AG08395 (cell line): ENCODE results near the gene MAP3K20.

Source experiments
- DNase-seq: peaks from one replicate; pipeline ENCODE4 v3.0.0; 2012; ENCODE audit warnings: mixed read lengths, low spot score

Gene MAP3K20

DNA sequence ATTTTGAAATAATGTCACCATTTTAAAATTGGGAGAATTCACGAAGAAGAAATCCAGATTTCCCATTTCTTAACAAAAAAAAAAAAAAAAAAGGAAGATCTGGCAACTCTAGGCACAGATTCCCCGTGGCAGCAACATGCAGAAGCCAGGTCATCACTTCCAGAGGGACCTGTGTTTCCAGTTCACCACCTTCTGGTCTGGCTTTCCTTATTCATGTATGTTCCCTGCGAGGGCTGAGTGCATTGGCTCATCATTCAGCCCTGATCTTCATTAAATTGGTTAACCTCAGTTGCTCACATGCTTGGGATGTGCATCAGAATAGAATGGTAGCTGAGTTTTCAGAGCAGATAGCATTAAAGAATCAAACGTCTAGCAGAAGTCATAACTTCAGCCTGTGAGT lies 25.0 kb upstream of the MAP3K20 start:
- DNase-seq: no peak

DNA sequence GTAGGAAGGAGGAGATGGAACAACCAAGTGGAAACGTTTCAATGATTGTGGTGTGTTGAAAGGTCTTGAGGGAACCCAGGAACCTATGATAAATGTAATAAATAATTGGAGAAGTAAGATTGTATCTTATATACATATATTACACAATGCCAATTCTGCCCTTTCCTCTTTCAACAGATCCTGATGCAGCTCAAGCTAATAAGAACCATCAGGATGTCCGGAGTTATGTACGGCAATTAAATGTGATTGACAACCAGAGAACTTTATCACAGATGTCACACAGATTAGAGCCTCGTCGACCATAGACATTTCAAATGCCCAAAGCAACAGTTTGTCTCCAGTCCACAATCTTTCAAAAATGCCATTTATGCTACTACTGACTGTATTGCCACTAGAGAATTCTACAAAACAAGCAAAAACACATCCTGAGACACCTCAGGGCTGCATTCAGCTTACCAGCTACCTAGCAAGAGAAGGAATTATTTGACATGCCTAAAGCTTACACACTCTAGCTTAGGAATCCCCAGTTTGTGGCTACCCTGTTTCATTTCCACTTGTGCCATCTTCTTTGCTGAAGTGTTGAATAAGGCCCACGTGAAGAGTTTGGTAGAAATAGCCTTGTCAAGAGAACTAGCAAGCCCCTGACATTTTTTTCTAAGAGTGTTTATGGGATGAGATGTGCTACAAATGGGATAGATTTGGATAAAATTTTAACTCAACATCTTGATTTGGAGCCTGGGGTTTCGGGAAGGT lies 24.0 kb upstream of the MAP3K20 start:
- DNase-seq: no peak

- DNase-seq: no peak
These were observed 22.5 kb upstream of the MAP3K20 start for GRCh38 chr2:173053043-173053699.

DNA sequence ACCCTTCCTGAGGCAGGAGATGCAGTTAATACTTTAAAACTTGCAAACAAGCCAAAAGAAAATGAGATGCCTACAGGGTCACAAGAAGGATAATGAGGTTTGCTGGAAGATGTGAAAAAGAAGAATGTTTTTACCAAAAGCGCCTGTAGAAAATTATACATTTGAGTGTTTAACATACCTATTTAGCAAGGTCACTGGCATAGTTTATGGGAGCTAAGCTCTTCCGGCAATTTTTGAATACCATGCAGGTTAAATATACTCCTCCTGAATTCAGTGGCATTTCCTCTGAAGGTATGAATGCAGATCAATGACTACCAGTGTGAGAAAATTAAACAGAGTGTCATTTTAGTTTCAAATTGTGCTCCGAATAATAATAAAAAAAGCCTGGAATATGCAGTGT lies 21.2 kb upstream of the MAP3K20 start:
- no peak for DNase-seq

DNA sequence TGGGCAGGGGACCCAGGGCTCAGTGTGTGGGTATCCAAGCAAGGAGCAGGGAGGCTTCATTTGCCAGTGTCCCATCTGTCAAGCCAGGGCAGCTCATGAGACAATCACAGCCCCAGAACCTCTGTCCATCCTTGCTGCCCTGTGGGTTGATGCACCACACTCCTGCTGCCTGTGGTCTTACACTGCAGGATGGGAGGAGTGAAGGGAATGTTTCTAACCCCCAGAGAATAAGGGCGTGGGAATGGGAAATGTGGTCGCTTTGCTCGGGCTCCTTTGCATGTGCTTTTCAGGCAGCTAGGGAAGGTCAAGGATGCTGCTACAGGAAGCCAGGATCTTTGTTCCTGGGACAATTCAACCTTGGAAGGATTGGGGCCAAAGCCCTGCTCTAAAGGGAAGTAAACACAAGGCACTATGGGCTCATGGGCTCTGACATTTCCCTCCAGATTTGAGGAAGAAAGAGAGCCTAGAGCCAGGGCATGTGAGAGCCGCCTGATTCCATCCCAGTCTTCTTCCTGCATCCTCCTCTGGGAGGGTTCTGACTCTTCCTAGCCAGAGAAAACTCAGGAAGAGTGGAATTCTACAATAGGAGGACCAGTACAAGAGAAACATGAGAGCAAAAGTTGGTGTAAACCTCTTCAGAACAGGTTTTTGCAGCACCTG lies 18.8 kb upstream of the MAP3K20 start:
- DNase-seq: no peak

DNA sequence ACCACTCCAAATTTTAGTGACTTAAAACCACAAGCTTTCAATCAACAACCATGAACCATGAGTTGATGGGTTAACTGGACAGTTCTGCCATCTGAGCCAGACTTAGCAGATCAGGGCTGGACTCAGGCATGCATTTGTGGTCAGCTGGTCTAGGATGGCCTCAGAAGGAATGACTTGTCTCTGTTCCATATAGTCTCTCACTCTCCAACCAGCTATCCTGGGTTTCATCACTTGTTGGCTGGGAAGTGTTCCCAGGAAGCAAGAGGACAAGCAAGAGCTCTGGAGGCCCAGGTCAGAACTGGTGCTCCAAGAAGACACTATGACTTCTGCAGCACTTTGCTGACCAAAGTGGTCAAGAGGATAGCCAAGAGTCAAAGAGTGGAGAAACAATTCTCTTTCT lies 17.5 kb upstream of the MAP3K20 start:
- peak; percentile 57 for DNase-seq

DNA sequence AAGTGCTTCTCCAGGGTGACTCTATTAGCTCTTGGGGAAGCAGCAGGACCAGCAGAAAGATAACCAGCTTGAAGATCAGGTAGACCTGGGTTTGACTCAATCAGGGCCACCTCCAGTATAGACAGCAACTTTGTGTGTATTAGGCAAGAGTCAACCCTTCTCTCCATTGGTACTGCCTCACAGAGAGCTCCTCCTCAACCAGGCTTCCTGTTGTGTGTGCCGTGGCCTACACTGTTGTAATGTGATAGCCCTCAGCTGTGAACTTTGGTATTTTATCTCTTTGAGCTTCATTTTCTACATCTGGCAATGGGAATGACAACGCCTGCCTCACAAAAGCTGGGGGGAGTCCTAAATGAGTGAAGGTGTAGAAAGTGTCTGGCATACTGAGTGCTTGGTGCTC lies 17.0 kb upstream of the MAP3K20 start:
- no peak for DNase-seq

DNA sequence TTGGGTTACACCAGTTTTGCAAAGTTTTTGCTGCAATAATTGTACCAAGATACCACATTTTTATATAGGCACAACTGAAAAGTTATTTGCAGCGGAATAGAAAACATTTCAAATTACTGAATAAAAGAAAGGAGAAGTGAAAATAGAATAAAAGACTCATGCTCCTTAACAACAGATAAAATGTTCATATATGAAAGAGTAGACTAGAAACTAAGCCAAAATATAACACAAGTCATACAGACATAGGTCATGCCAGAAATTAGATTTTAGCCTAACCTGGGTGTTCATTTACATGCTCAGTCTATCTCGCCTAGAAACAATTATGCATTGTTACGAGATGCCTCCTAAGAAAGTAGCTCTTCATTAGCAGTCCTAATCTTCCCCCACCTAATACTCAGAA lies 16.4 kb upstream of the MAP3K20 start:
- no peak for DNase-seq

- DNase-seq: peak; percentile 16
These were observed 15.6 kb upstream of the MAP3K20 start for GRCh38 chr2:173059971-173060461.

DNA sequence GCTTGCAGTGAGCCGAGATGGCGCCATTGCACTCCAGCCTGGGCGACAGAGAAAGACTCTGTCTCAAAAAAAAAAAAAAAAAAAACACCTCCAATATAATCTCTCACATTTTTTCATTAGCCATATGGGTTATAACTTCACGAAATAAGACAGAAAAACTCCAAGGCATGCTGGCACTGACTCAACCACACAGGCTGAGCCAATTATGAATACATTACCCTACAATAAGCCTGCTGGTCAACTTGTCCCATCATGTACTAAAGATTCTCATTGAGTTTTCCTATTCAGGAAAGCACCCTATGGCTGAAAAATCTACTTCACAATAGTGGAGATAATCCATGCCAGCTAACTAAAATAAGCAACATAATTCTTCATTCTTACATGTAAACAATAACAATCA lies 12.8 kb upstream of the MAP3K20 start:
- DNase-seq: no peak

GRCh38 chr2:173064151-173064805 lies 11.4 kb upstream of the MAP3K20 start:
- no peak for DNase-seq

DNA sequence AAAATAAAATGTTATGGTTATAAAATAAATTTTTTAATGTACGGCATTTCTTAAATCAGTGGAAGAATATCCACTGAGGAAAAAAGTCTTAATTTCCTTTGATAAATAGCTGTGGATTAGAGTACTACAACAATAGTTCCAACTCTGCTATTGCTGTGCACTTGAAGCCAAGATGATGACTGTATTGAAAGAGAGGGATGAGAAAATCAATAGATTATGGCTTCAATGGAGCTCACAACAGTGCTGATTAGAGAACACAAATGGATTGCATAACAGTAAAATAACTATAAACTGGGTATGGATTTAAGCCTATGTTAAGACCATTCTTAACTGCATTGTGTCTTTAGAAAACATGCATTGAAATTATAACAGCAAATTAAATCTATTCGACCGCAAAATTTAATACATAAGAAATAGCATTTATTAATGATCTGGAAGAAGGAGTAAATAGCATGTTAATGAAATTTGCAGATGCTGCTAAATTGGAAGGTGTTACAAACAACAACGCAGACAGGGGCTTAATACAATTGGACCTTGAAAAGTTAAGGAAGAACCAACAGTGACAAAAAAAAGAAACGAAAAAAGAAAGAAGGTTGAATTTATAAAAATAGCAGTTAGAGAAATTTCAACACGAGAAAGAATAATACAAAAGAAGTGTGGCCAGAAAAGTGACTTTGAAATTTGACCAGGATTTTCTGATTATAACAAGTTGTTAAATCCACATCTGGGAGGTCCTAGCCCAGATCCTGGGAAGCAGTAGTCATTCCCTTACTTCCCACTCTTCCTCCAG lies 8.6 kb upstream of the MAP3K20 start:
- no peak for DNase-seq

DNA sequence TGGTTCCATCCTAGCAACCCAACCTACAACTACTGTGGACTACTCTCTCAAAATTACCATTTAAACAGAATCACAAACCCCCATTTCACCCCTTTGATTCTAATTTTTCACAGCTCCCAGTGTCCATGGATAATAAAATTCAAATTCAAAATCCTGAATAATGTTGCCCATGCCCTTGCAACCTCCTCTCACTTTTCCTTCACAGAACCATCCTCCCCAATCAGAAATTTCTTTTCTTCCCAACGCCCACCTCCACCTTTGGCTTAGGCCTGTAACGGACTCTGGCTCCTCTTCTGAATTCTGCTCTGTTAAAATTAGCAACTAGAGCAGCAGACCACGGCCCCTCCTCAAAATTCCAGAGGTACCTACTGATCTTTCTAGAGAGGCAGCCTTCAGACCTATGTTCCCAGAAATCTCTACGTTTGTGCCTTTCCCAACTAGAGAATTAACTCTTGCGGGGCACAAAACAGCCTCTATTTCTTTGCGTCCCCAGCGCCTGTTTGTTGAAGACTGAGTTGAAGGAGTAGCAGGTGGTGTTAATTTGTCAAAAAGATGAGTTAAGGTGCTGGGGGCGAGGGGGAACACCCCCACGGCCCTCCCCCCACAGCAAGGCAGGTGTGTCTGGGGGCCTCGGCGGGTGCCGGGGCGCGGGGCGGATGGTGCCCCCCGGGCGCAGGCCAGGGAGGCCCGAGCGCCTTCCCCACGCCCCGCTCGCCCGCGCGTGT lies 428 bp upstream of the MAP3K20 start:
- DNase-seq: no peak

GRCh38 chr2:173076581-173077345 lies 1.1 kb downstream of the MAP3K20 start:
- peak; percentile 14 for DNase-seq

- no peak for DNase-seq
These were observed 2.0 kb downstream of the MAP3K20 start for GRCh38 chr2:173077506-173078177.

DNA sequence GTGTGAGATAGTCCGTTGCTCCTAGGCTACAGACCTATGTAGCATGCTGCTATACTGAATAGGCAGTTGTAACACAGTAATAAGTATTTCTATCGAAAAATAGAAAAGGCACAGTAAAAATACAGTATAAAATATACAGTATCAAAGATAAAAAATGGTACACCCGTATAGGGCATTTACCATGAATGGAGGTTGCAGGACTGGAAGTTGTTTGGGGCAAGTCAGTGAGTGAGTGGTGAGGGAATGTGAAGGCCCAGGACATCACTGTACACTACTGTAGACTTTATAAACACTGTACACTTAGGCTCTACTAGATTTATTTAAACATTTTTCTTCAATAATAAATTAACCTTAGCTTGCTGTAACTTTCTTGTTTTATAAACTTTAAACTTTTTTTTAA lies 3.5 kb downstream of the MAP3K20 start:
- DNase-seq: no peak

DNA sequence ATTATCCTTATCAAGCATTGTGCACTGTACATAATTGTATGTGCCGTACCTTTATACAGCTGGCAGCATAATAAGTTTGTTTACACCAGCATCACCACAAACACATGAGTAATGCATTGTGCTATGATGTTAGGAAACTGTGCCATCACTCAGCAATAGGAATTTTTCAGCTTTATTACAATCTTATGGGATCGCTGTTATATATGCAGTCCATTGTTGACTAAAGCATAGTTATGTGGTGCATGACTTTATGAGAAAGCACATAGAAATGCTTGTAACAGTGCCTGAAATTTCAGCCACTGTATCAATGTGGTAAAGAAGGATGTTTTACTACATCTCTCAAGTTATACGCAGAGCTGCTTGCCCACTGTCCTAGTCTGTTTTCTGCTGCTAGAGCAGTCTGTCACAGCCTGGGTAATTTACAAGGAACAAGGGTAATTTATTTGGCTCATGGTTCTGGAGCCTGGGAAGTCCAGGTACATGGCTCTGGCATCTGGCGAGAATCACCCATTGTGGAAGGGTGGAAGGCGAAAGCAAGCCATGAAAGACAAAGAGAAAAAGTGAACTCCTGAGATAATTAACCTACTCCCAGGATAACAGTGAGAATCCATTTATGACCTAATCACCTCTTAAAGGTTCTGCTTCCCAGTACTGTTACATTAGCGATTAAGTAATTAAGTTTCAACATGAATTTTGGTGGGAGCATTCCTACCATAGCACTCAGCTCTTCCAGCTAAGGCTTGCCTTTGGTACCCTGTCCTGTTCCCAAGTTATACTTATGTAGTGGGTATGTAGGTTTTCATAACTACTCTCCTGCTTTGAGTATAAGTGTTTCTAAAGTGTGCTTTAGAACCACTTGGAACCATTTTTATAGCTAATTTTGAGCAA lies 4.6 kb downstream of the MAP3K20 start:
- peak; percentile 73 for DNase-seq

DNA sequence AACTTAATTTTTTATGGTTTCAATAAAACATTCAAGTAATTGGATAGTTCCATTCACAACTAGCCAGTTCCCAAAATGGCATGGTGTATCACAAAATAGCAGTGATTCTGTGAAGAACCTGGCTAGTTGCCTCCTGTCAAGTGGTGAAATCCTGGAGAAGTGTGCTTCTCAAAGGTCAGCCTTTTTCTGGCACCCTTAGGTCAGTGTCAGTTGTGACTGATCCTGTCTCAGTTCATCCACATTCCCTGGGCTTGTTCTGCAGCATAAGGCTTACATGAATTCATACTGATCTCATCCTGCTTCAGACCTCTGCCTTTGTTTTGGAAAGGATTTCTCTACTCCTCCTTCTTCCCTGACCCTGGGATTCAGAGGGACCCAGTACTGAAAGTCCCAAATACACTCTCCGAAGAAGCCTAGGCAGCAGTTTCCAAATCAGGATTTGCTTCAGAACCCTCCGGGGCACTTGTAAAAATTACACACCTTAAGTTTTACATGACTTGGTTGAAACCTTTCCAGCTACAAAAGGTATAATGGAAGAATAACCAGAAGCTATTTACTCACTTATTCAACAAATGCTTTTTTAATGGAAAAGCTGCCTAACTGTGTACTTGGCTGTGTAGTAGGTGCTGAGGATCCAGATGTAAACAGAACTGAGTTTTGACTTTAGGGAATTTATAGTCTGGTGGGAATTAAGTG lies 11.0 kb downstream of the MAP3K20 start:
- peak; percentile 10 for DNase-seq
